IMR-90 (cell line): ENCODE data around the gene TCF12. TPM values are rescaled to one million over a fixed set of nuclear protein-coding genes. Genes with fewer than 3 reads are reported as not detected.

ENCODE experiments used
- ATAC-seq: fragments of 200-7000 bp; cut with Tn5 transposase; 2 replicates; pipeline ENCODE4 v1.9.1; 2020; ENCODE audit warnings: low read depth, mild to moderate bottlenecking, moderate library complexity
- BruUV-seq: library from RNA; stranded (reverse); fragments of 400-500 nt; replicated peaks from 2 replicates; lab custom pipeline; 2021; lab: Mats Ljungman, UMichigan
- CTCF ChIA-PET: fragments of 300-600 bp; formaldehyde crosslinking; extraction: SDS; loops from one replicate; lab custom pipeline; 2021; ENCODE audit warnings: antibody characterized with exemption; lab: Yijun Ruan, JAX
- POLR2A ChIA-PET: fragments of 300-600 bp; sonication (Branson Sonifier 250); formaldehyde crosslinking; loops from one replicate; lab custom pipeline; 2022; ENCODE audit warnings: antibody characterized with exemption; ENCODE audit not compliant: unreplicated experiment; lab: Charles Lee
- DNase-seq: peaks from one replicate; pipeline ENCODE4 v3.0.0; 2013
- H2AFZ ChIP-seq: replicated peaks from 2 replicates; pipeline ENCODE3; 2013; ENCODE audit warnings: low read length, mild to moderate bottlenecking; ENCODE audit not compliant: poor library complexity
- H2AK5ac ChIP-seq: 2 replicates; pipeline ENCODE4 v1.6.1; 2013; ENCODE audit warnings: low read depth, low read length, inconsistent platforms
- H2AK9ac ChIP-seq: replicated peaks from 2 replicates; pipeline ENCODE3; 2013; ENCODE audit warnings: mild to moderate bottlenecking, low read depth, low read length, moderate library complexity; ENCODE audit not compliant: poor library complexity
- H2BK120ac ChIP-seq: 2 replicates; pipeline ENCODE4 v1.6.1; 2013; ENCODE audit warnings: low read depth, low read length, inconsistent platforms
- H2BK15ac ChIP-seq: 3 replicates; pipeline ENCODE4 v1.6.1; 2013; ENCODE audit warnings: low read depth, low read length, inconsistent platforms
- H2BK20ac ChIP-seq: 2 replicates; pipeline ENCODE4 v1.6.1; 2013; ENCODE audit warnings: low read depth, mild to moderate bottlenecking, inconsistent platforms, low read length, moderate library complexity
- H2BK5ac ChIP-seq: 2 replicates; pipeline ENCODE4 v1.6.1; 2013; ENCODE audit warnings: mild to moderate bottlenecking, low read depth, low read length, inconsistent platforms; ENCODE audit not compliant: poor library complexity, severe bottlenecking
- H3K14ac ChIP-seq: replicated peaks from 2 replicates; pipeline ENCODE4 v1.6.1; 2013; ENCODE audit warnings: low read depth, low read length, inconsistent platforms
- H3K18ac ChIP-seq: 2 replicates; pipeline ENCODE4 v1.6.1; 2013; ENCODE audit warnings: low read depth, low read length, control low read depth
- H3K23ac ChIP-seq: 2 replicates; pipeline ENCODE4 v1.6.1; 2013; ENCODE audit warnings: low read depth, low read length, inconsistent platforms
- H3K27ac ChIP-seq: 2 replicates; pipeline ENCODE4 v1.5.1; 2013; ENCODE audit warnings: mild to moderate bottlenecking, control low read depth, low read length; ENCODE audit not compliant: insufficient read depth
- H3K27me3 ChIP-seq: 2 replicates; pipeline ENCODE4 v1.6.1; 2013; ENCODE audit warnings: low read length; ENCODE audit not compliant: control insufficient read depth, insufficient read depth
- H3K36me3 ChIP-seq: 2 replicates; pipeline ENCODE4 v1.6.1; 2013; ENCODE audit warnings: low read length, mixed read lengths; ENCODE audit not compliant: control insufficient read depth, insufficient read depth
- H3K4ac ChIP-seq: 2 replicates; pipeline ENCODE4 v1.6.1; 2013; ENCODE audit warnings: low read depth, low read length, inconsistent platforms
- H3K4me1 ChIP-seq: 2 replicates; pipeline ENCODE4 v1.6.1; 2013; ENCODE audit warnings: low read length, mixed read lengths; ENCODE audit not compliant: control insufficient read depth, insufficient read depth
- H3K4me2 ChIP-seq: 2 replicates; pipeline ENCODE4 v1.6.1; 2013; ENCODE audit warnings: low read depth, mild to moderate bottlenecking, control low read depth, low read length, moderate library complexity
- H3K4me3 ChIP-seq: 2 replicates; pipeline ENCODE4 v1.5.1; 2013; ENCODE audit warnings: low read depth, mild to moderate bottlenecking, control low read depth, low read length, moderate library complexity; ENCODE audit not compliant: insufficient read depth
- H3K56ac ChIP-seq: 2 replicates; pipeline ENCODE4 v1.6.1; 2013; ENCODE audit warnings: low read length, inconsistent platforms; ENCODE audit not compliant: insufficient read depth; ENCODE audit errors: extremely low read depth
- H3K79me1 ChIP-seq, 2 experiments: 2 replicates each; pipeline ENCODE4 v1.6.1; 2013; ENCODE audit warnings: low read length in 2 of 2, inconsistent platforms in 1 of 2, low read depth in 1 of 2
- H3K9ac ChIP-seq: 2 replicates; pipeline ENCODE4 v1.6.1; 2013; ENCODE audit warnings: low read depth, low read length, control low read depth
- H3K9me1 ChIP-seq: 2 replicates; pipeline ENCODE4 v1.6.1; 2013; ENCODE audit warnings: low read length, inconsistent platforms; ENCODE audit not compliant: insufficient read depth
- H3K9me3 ChIP-seq: 2 replicates; pipeline ENCODE4 v1.6.1; 2013; ENCODE audit warnings: low read length; ENCODE audit not compliant: control insufficient read depth, insufficient read depth
- H4K20me1 ChIP-seq: 2 replicates; pipeline ENCODE4 v1.6.1; 2013; ENCODE audit warnings: low read length, inconsistent platforms; ENCODE audit not compliant: insufficient read depth
- H4K5ac ChIP-seq: 2 replicates; pipeline ENCODE4 v1.6.1; 2013; ENCODE audit warnings: mild to moderate bottlenecking, low read depth, low read length, control low read depth
- H4K8ac ChIP-seq, 2 experiments: 2 replicates each; pipeline ENCODE4 v1.6.1; 2013; ENCODE audit warnings: low read depth in 2 of 2, low read length in 2 of 2, control low read depth in 1 of 2, inconsistent platforms in 1 of 2
- H4K91ac ChIP-seq: 2 replicates; pipeline ENCODE4 v1.6.1; 2013; ENCODE audit warnings: low read depth, low read length, inconsistent platforms; ENCODE audit not compliant: insufficient read depth
- BHLHE40 ChIP-seq: fragments of 150-350 bp; IDR thresholded peaks from 2 replicates; pipeline ENCODE4 v1.6.1; 2016; ENCODE audit warnings: mild to moderate bottlenecking, low read depth, low read length
- CEBPB ChIP-seq: IDR thresholded peaks from 2 replicates; pipeline ENCODE4 v1.6.1; 2012; ENCODE audit warnings: low read depth, low read length, improper control_type of control experiment
- CHD1 ChIP-seq: IDR thresholded peaks from 2 replicates; pipeline ENCODE4 v1.6.1; 2012; ENCODE audit warnings: low read depth, low read length, improper control_type of control experiment
- FOS ChIP-seq: fragments of 150-350 bp; IDR thresholded peaks from 2 replicates; pipeline ENCODE4 v1.6.1; 2016; ENCODE audit warnings: low read depth, low read length
- MAFK ChIP-seq: IDR thresholded peaks from 2 replicates; pipeline ENCODE4 v1.6.1; 2012; ENCODE audit warnings: low read depth, low read length, improper control_type of control experiment
- MAZ ChIP-seq: IDR thresholded peaks from 2 replicates; pipeline ENCODE4 v1.6.1; 2012; ENCODE audit warnings: low read depth, mild to moderate bottlenecking, low read length, improper control_type of control experiment, moderate library complexity, borderline replicate concordance
- MXI1 ChIP-seq: IDR thresholded peaks from 2 replicates; pipeline ENCODE4 v1.6.1; 2012; ENCODE audit warnings: low read depth, mild to moderate bottlenecking, low read length, moderate library complexity, borderline replicate concordance
- POLR2A ChIP-seq: IDR thresholded peaks from 2 replicates; pipeline ENCODE4 v1.6.1; 2012; ENCODE audit warnings: mild to moderate bottlenecking, low read depth, low read length
- RAD21 ChIP-seq: IDR thresholded peaks from 2 replicates; pipeline ENCODE4 v1.6.1; 2012; ENCODE audit warnings: low read length, improper control_type of control experiment
- RCOR1 ChIP-seq: IDR thresholded peaks from 2 replicates; pipeline ENCODE4 v1.6.1; 2012; ENCODE audit warnings: mild to moderate bottlenecking, low read length, improper control_type of control experiment; ENCODE audit not compliant: insufficient replicate concordance
- RFX5 ChIP-seq: IDR thresholded peaks from 2 replicates; pipeline ENCODE4 v1.8.0; 2012; ENCODE audit warnings: low read depth, mild to moderate bottlenecking, low read length, moderate library complexity
- SMC3 ChIP-seq: fragments of 150-350 bp; IDR thresholded peaks from 2 replicates; pipeline ENCODE4 v1.6.1; 2016; ENCODE audit warnings: low read depth, mild to moderate bottlenecking, antibody characterized with exemption, low read length, moderate library complexity
- WGBS, 2 experiments: methylation state at CpG; one replicate each; pipeline versions ENCODE4 v1.1.5 to v1.1.7; 2013; ENCODE audit warnings: missing lambda C conversion rate in 2 of 2; ENCODE audit not compliant: insufficient read length in 1 of 2; ENCODE audit errors: extremely low coverage in 2 of 2; 5-methylcytosine and 5-hydroxymethylcytosine counted together
- dilution Hi-C: fragments of 300-500 bp; cut with HindIII; formaldehyde crosslinking; loops from one replicate; pipeline ENCODE4 v1.14.3; 2018; ENCODE audit warnings: low sequenced_read_pairs; ENCODE audit not compliant: unreplicated experiment
- in situ Hi-C: fragments of 300-500 bp; cut with MboI; formaldehyde crosslinking; loops from 3 replicates; pipeline ENCODE4 v1.14.3; 2019; ENCODE audit warnings: low sequenced_read_pairs, inconsistent platforms, mixed read lengths
- intact Hi-C: fragments of 100-400 bp; cut with micrococcal nuclease; formaldehyde crosslinking; loops from 2 replicates; pipeline ENCODE4 v1.10.0; 2022
- polyA plus RNA-seq, 3 experiments: library from polyadenylated mRNA; depleted of rRNA; stranded (reverse); fragments of >200 nt; gene quantifications; 2 replicates each; pipeline ENCODE4 v1.2.3, GENCODE V29; 2012; ENCODE audit warnings: low replicate concordance in 1 of 3
- total RNA-seq: library from RNA; depleted of rRNA; stranded (reverse); fragments of >200 nt; gene quantifications from 2 replicates; pipeline ENCODE4 v1.2.3, GENCODE V29; 2012
- TF ChIP-seq, protein P1 (sequence below): conservative IDR thresholded peaks from 2 replicates; pipeline ENCODE4 v1.5.1; 2012; ENCODE audit warnings: mild to moderate bottlenecking, low read depth, low read length, improper control_type of control experiment
- TF ChIP-seq, protein P2 (sequence below): fragments of 150-350 bp; IDR thresholded peaks from 2 replicates; pipeline ENCODE4 v1.6.1; 2016; ENCODE audit warnings: low read depth, mild to moderate bottlenecking, low read length, moderate library complexity, borderline replicate concordance
- TF ChIP-seq, protein P3 (sequence below): fragments of 150-350 bp; IDR thresholded peaks from 2 replicates; pipeline ENCODE4 v1.6.1; 2017; ENCODE audit warnings: mild to moderate bottlenecking, antibody characterized with exemption, low read length, low read depth

The TCF12 gene
- total and polyA plus RNA-seq, 2 of the 4 experiments (the other 2 are of a cell fraction), result 79.4 to 160 TPM

DNA sequence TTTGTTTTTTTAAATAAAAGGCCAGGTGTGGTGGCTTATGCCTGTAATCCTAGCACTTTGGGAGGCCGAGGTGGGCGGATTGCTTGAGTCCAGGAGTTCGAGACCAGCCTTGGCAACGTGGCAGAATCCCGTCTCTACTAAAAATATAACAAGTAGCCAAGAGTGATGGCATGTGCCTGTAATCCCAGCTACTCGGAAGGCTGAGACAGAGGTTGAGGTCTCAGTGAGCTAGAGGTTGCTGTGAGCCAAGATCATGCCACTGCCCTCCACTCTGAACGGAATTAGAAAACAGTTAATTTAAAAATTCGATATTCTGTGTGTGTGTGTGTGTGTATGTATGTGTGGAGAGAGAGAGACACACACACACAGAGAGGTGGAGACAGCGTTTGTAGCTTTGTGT, 58.8 kb downstream of the TCF12 start:
- BruUV-seq, result no TSS peak
- Histone ChIP-seq H3K79me1 (peaks cover 29 to 61% of the 10 kb centered on the region in 2 experiments), H2AFZ (no peak overlapping the region), H2BK120ac (no peak overlapping the region), H3K18ac (no peak overlapping the region; the same call in 1 of the 2 replicates), H4K91ac (no peak overlapping the region), H3K4me3 (no peak overlapping the region), H4K20me1 (peaks cover 39% of the 10 kb centered on the region), H3K9me1 (peaks cover 8% of the 10 kb centered on the region; the same call in 1 of the 2 replicates), H2BK15ac (no peak overlapping the region), H3K23ac (no peak overlapping the region), H3K4ac (no peak overlapping the region), H3K4me1 (peaks cover 7% of the 10 kb centered on the region), H3K9me3 (no peaks in the 10 kb centered on the region), H3K9ac (no peak overlapping the region), H3K36me3 (no peaks in the 10 kb centered on the region), H3K56ac (no peak overlapping the region), H4K5ac (no peak overlapping the region), H2AK5ac (no peak overlapping the region), H3K4me2 (no peak overlapping the region), H2BK20ac (no peak overlapping the region), H3K27me3 (no peaks in the 10 kb centered on the region), H4K8ac (no peak overlapping the region), H3K27ac (no peak overlapping the region), H2AK9ac (no peak overlapping the region), H2BK5ac (no peak overlapping the region), H3K14ac (no peak overlapping the region)
- intact Hi-C loops, result no loop called here
- no peak for TF ChIP-seq MAZ
- no peak for TF ChIP-seq RFX5
- no peak for TF ChIP-seq RCOR1
- TF ChIP-seq CHD1, result no peak
- TF ChIP-seq, protein P1, sequence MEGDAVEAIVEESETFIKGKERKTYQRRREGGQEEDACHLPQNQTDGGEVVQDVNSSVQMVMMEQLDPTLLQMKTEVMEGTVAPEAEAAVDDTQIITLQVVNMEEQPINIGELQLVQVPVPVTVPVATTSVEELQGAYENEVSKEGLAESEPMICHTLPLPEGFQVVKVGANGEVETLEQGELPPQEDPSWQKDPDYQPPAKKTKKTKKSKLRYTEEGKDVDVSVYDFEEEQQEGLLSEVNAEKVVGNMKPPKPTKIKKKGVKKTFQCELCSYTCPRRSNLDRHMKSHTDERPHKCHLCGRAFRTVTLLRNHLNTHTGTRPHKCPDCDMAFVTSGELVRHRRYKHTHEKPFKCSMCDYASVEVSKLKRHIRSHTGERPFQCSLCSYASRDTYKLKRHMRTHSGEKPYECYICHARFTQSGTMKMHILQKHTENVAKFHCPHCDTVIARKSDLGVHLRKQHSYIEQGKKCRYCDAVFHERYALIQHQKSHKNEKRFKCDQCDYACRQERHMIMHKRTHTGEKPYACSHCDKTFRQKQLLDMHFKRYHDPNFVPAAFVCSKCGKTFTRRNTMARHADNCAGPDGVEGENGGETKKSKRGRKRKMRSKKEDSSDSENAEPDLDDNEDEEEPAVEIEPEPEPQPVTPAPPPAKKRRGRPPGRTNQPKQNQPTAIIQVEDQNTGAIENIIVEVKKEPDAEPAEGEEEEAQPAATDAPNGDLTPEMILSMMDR, result no peak
- TF ChIP-seq MXI1, result no peak
- TF ChIP-seq, protein P2, sequence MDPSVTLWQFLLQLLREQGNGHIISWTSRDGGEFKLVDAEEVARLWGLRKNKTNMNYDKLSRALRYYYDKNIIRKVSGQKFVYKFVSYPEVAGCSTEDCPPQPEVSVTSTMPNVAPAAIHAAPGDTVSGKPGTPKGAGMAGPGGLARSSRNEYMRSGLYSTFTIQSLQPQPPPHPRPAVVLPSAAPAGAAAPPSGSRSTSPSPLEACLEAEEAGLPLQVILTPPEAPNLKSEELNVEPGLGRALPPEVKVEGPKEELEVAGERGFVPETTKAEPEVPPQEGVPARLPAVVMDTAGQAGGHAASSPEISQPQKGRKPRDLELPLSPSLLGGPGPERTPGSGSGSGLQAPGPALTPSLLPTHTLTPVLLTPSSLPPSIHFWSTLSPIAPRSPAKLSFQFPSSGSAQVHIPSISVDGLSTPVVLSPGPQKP, result no peak
- no peak for TF ChIP-seq CEBPB
- TF ChIP-seq SMC3, result no peak
- TF ChIP-seq FOS, result no peak
- TF ChIP-seq, protein P3, sequence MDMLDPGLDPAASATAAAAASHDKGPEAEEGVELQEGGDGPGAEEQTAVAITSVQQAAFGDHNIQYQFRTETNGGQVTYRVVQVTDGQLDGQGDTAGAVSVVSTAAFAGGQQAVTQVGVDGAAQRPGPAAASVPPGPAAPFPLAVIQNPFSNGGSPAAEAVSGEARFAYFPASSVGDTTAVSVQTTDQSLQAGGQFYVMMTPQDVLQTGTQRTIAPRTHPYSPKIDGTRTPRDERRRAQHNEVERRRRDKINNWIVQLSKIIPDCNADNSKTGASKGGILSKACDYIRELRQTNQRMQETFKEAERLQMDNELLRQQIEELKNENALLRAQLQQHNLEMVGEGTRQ, result no peak
- no peak for TF ChIP-seq RAD21
- no peak for TF ChIP-seq POLR2A
- no peak for TF ChIP-seq BHLHE40
- no peak for TF ChIP-seq MAFK
- ChIA-PET CTCF (no interaction called here), POLR2A (no interaction called here)
- WGBS, 2 experiments, result 86% methylated on average over 1 of the region's 9 CpGs; no CpG with 5 or more reads in 1 of the 2 experiments
- ATAC-seq, result no peak
- in situ Hi-C loops, result no loop called here
- dilution Hi-C loops, result no loop called here
- DNase-seq, result no peak
